H1 (cell line): ENCODE data around the gene DLGAP3. TPM values are rescaled to one million over a fixed set of nuclear protein-coding genes. Genes with fewer than 3 reads are reported as not detected.

ENCODE experiments used
- ASH2L ChIP-seq: fragments of 200-600, 300-600 bp; sonication (generic); IDR thresholded peaks from one replicate; pipeline ENCODE4 v1.7.1; 2017; ENCODE audit warnings: low read length
- BACH1 ChIP-seq: IDR thresholded peaks from 2 replicates; pipeline ENCODE4 v1.6.1; 2012; ENCODE audit warnings: low read length, improper control_type of control experiment
- BCL11A ChIP-seq, 2 experiments: IDR thresholded peaks; one replicate each; pipeline ENCODE4 v1.6.1; 2011; ENCODE audit warnings: low read depth in 2 of 2, low read length in 2 of 2, mild to moderate bottlenecking in 2 of 2
- BRCA1 ChIP-seq: IDR thresholded peaks from 2 replicates; pipeline ENCODE4 v1.6.1; 2012; ENCODE audit warnings: low read depth, low read length, improper control_type of control experiment
- CHD1 ChIP-seq: IDR thresholded peaks from 2 replicates; pipeline ENCODE4 v1.6.1; 2012; ENCODE audit warnings: low read depth, low read length, improper control_type of control experiment
- CTBP2 ChIP-seq: IDR thresholded peaks from 2 replicates; pipeline ENCODE4 v1.7.0; 2011; ENCODE audit warnings: borderline replicate concordance, mild to moderate bottlenecking, moderate library complexity, mixed read lengths, low read length; ENCODE audit not compliant: insufficient read depth, insufficient read length
- CTCF ChIP-seq, 3 experiments: IDR thresholded peaks; 1 replicate in 2 of 3; 2 replicates in 1 of 3; pipeline versions ENCODE4 v1.5.1 to v1.6.1; 2011; ENCODE audit warnings: low read length in 3 of 3, mild to moderate bottlenecking in 3 of 3, inconsistent platforms in 2 of 3, low read depth in 1 of 3, moderate library complexity in 1 of 3; ENCODE audit not compliant: insufficient read depth in 1 of 3; ENCODE audit errors: control extremely low read depth in 1 of 3
- EZH2 ChIP-seq: fragments of 200-600 bp; sonication (generic); IDR thresholded peaks from 2 replicates; pipeline ENCODE4 v1.7.1; 2012; ENCODE audit warnings: low read depth, mild to moderate bottlenecking, moderate library complexity, low read length, inconsistent platforms; ENCODE audit not compliant: severe bottlenecking
- GTF2F1 ChIP-seq: IDR thresholded peaks from 2 replicates; pipeline ENCODE4 v1.6.1; 2012; ENCODE audit warnings: low read depth, low read length, improper control_type of control experiment, borderline replicate concordance
- HDAC6 ChIP-seq: IDR thresholded peaks from one replicate; pipeline ENCODE4 v1.7.1; 2012; ENCODE audit warnings: low read depth, mild to moderate bottlenecking, inconsistent platforms, low read length, moderate library complexity
- JUN ChIP-seq: IDR thresholded peaks from 2 replicates; pipeline ENCODE4 v1.6.1; 2011; ENCODE audit warnings: low read depth, mild to moderate bottlenecking, improper control_type of control experiment, low read length
- KDM4A ChIP-seq: IDR thresholded peaks from one replicate; pipeline ENCODE4 v1.7.1; 2012; ENCODE audit warnings: low read depth, mild to moderate bottlenecking, moderate library complexity, low read length, inconsistent platforms; ENCODE audit not compliant: severe bottlenecking
- MAFK ChIP-seq: IDR thresholded peaks from 2 replicates; pipeline ENCODE4 v1.6.1; 2012; ENCODE audit warnings: low read depth, mild to moderate bottlenecking, improper control_type of control experiment, low read length
- POLR2AphosphoS5 ChIP-seq: IDR thresholded peaks from 2 replicates; pipeline ENCODE4 v1.6.1; 2011; ENCODE audit warnings: low read depth, low read length
- RAD21 ChIP-seq, 2 experiments: IDR thresholded peaks in 1 of 2; conservative IDR thresholded peaks in 1 of 2; 2 replicates each; pipeline ENCODE4 v1.6.1; 2011; ENCODE audit warnings: low read depth in 2 of 2, low read length in 2 of 2, improper control_type of control experiment in 1 of 2, inconsistent platforms in 1 of 2, mild to moderate bottlenecking in 1 of 2, moderate library complexity in 1 of 2
- RFX5 ChIP-seq: IDR thresholded peaks from 2 replicates; pipeline ENCODE4 v1.6.1; 2011; ENCODE audit warnings: low read depth, low read length, improper control_type of control experiment, borderline replicate concordance
- RXRA ChIP-seq: IDR thresholded peaks from 2 replicates; pipeline ENCODE4 v1.6.1; 2011; ENCODE audit warnings: low read depth, mild to moderate bottlenecking, low read length, moderate library complexity; ENCODE audit not compliant: insufficient read depth
- SIX5 ChIP-seq: IDR thresholded peaks from 2 replicates; pipeline ENCODE4 v1.6.1; 2011; ENCODE audit warnings: mild to moderate bottlenecking, low read depth, low read length
- TAF1 ChIP-seq: IDR thresholded peaks from 2 replicates; pipeline ENCODE4 v1.6.1; 2011; ENCODE audit warnings: mild to moderate bottlenecking, low read depth, low read length
- TEAD4 ChIP-seq: IDR thresholded peaks from 2 replicates; pipeline ENCODE4 v1.6.1; 2012; ENCODE audit warnings: low read depth, low read length, inconsistent platforms, mixed read lengths
- USF2 ChIP-seq: IDR thresholded peaks from 2 replicates; pipeline ENCODE4 v1.6.1; 2011; ENCODE audit warnings: low read length, improper control_type of control experiment
- polyA plus RNA-seq, 7 experiments: library from polyadenylated mRNA; depleted of rRNA in 3 of 7; stranded (reverse) in 5 of 7; unstranded in 2 of 7; fragments of >200 nt in 5 of 7; fragments of 200-250 nt in 2 of 7; gene quantifications; 1 replicate in 5 of 7; 2 replicates in 1 of 7; 4 replicates in 1 of 7; pipeline versions ENCODE4 v1.2.1 to v1.2.3, GENCODE V29; 2011 to 2013; ENCODE audit warnings: missing spikeins in 2 of 7, mixed read lengths in 2 of 7
- total RNA-seq: library from RNA; stranded (reverse); fragmentation: NEBNext Ultra II Directional; extraction: Animal tissue kit (Norgen Biotek cat#: 25700); gene quantifications from 2 replicates; pipeline ENCODE4 v1.2.1, GENCODE V29; 2021

DLGAP3 gene
- total and polyA plus RNA-seq, 2 of the 8 experiments (the other 6 are each of a cell fraction or from before 2014, with no cell fraction given): 3.8 to 13.2 TPM

- TF ChIP-seq CTBP2: no peak
- TF ChIP-seq HDAC6: no peak
- no peak for TF ChIP-seq RFX5
- peak; percentile 80 for TF ChIP-seq ASH2L
- no peak for TF ChIP-seq BRCA1
- no peak for TF ChIP-seq TEAD4
- TF ChIP-seq RXRA: 0 out of 2 replicates have a peak, but pooled peaks have one; percentile 33
- no peak for TF ChIP-seq EZH2
- peak; percentile 88 for TF ChIP-seq KDM4A
- TF ChIP-seq POLR2AphosphoS5: peak; percentile 83; the same call in 1 of the 2 replicates
- no peak for TF ChIP-seq GTF2F1
- TF ChIP-seq BCL11A (IDR thresholded peaks at IDR 0.05; ENCODE audit: low read depth in 2 of 2, low read length in 2 of 2): no peak
- no peak for TF ChIP-seq MAFK
- peak; percentile 95 for TF ChIP-seq BACH1
- TF ChIP-seq JUN: no peak
- no peak for TF ChIP-seq USF2
- no peak for TF ChIP-seq SIX5
- TF ChIP-seq CTCF (IDR thresholded peaks at IDR 0.05; ENCODE audit: control extremely low read depth in 1 of 3, insufficient read depth in 1 of 3, low read depth in 1 of 3, low read length in 3 of 3): peak; percentile 74 to 89 (median 79)
- TF ChIP-seq TAF1: peak; percentile 86
- peak; percentile 23 to 36; a peak in 3 of 4 replicates for TF ChIP-seq RAD21 (IDR thresholded peaks at IDR 0.05 in 1 of 2, conservative IDR thresholded peaks at IDR 0.05 in 1 of 2; ENCODE audit: low read depth in 2 of 2, low read length in 2 of 2)
- TF ChIP-seq CHD1: no peak
Measured at GRCh38 chr1:34859446-34860200, 69.8 kb downstream of the DLGAP3 start, which contains the start of gene SMIM12 (continued).
